ENCODE data around the gene DPYD. TPM values are rescaled to one million over a fixed set of nuclear protein-coding genes. Genes with fewer than 3 reads are reported as not detected.

Gene DPYD
- total and polyA plus RNA-seq, 11 donors: 2.6 to 38.4 (median 7.8) TPM

GRCh38 chr1:97796711-97797110 is 124.1 kb downstream of the DPYD start:
- WGBS, 4 donors: 29 to 48% (median 42%) methylated on average over 2 of the region's 2 CpGs
- H3K27me3 ChIP-seq: no peaks in the 10 kb centered on the region
- peak overlapping the region; percentile 14 to 75 (median 50) for H3K27ac ChIP-seq
- no peak for DNase-seq
- intact Hi-C loops (cut with DNase I): no loop called here
- peaks cover 0 to 19% (median 2%) of the 10 kb centered on the region in 12 donors for H3K4me1 ChIP-seq
- no peaks in the 10 kb centered on the region for H3K36me3 ChIP-seq
- ATAC-seq: peak; percentile 35 to 56 (median 52)
- TF ChIP-seq CTCF (IDR thresholded peaks at IDR 0.05): no peak
- TF ChIP-seq POLR2A (IDR thresholded peaks at IDR 0.05): no peak
- no peaks in the 10 kb centered on the region for H3K9me3 ChIP-seq
- no peak overlapping the region for H3K4me3 ChIP-seq

- intact Hi-C loops (cut with DNase I): no loop called here
- Histone ChIP-seq H3K27me3 (no peaks in the 10 kb centered on the region), H3K4me3 (no peak overlapping the region), H3K9me3 (no peaks in the 10 kb centered on the region), H3K27ac (no peak overlapping the region), H3K36me3 (no peaks in the 10 kb centered on the region), H3K4me1 (peaks cover 0 to 26% (median 2%) of the 10 kb centered on the region in 12 donors)
- TF ChIP-seq POLR2A (IDR thresholded peaks at IDR 0.05) (no peak), CTCF (IDR thresholded peaks at IDR 0.05) (no peak)
- no peak for ATAC-seq
- WGBS, 4 donors: 87 to 95% (median 91%) methylated on average over 4 of the region's 4 CpGs
- no peak for DNase-seq
Measured at GRCh38 chr1:97792655-97793054, 128.2 kb downstream of the DPYD start.

GRCh38 chr1:97791251-97791650 is 129.6 kb downstream of the DPYD start:
- Histone ChIP-seq H3K27me3 (no peaks in the 10 kb centered on the region), H3K9me3 (no peaks in the 10 kb centered on the region), H3K36me3 (no peaks in the 10 kb centered on the region), H3K27ac (no peak overlapping the region), H3K4me3 (no peak overlapping the region), H3K4me1 (peaks cover 0 to 11% (median 0%) of the 10 kb centered on the region in 12 donors)
- no peak for TF ChIP-seq CTCF (IDR thresholded peaks at IDR 0.05)
- TF ChIP-seq POLR2A (IDR thresholded peaks at IDR 0.05): no peak
- intact Hi-C loops (cut with DNase I): no loop called here
- DNase-seq (no peak), ATAC-seq (no peak)

GRCh38 chr1:97787231-97787630 is 133.6 kb downstream of the DPYD start:
- WGBS, 4 donors: 43 to 63% (median 56%) methylated on average over 2 of the region's 2 CpGs
- no peak for ATAC-seq
- intact Hi-C loops (cut with DNase I): no loop called here
- Histone ChIP-seq H3K36me3 (no peaks in the 10 kb centered on the region), H3K4me1 (peaks cover 0 to 10% (median 0%) of the 10 kb centered on the region in 12 donors), H3K27me3 (no peaks in the 10 kb centered on the region), H3K4me3 (no peak overlapping the region), H3K27ac (no peak overlapping the region), H3K9me3 (no peaks in the 10 kb centered on the region)
- DNase-seq: no peak
- no peak for TF ChIP-seq CTCF (IDR thresholded peaks at IDR 0.05)
- TF ChIP-seq POLR2A (IDR thresholded peaks at IDR 0.05): no peak
